Hepatocyte (in vitro differentiated cells): ENCODE results near the gene FHL1.

Experiments used
- EZH2 ChIP-seq: fragments of 200-600 bp; sonication (generic); IDR thresholded peaks from 2 replicates; pipeline ENCODE4 v1.6.1; 2016; ENCODE audit warnings: antibody characterized with exemption, mild to moderate bottlenecking, borderline replicate concordance
- TF ChIP-seq, protein P1 (sequence below): fragments of 200-600 bp; sonication (generic); IDR thresholded peaks from 2 replicates; pipeline ENCODE4 v1.5.1; 2016; ENCODE audit warnings: antibody characterized with exemption, mild to moderate bottlenecking; ENCODE audit not compliant: poor library complexity

DNA sequence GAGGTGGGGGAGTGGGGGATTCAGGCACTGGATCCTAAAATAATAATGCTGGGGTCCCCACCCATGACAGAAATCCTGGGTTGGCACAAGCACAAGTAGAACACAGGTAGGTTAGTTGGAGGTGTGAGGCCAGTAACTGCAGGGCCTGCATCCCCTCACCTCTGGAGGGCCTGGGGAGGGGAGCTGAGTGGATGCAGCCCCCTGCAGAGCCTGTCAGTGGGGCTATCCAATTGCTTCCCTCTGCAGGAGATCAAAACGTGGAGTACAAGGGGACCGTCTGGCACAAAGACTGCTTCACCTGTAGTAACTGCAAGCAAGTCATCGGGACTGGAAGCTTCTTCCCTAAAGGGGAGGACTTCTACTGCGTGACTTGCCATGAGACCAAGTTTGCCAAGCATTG is 60.2 kb downstream of the FHL1 start:
- no peak for TF ChIP-seq EZH2
- TF ChIP-seq, protein P1, sequence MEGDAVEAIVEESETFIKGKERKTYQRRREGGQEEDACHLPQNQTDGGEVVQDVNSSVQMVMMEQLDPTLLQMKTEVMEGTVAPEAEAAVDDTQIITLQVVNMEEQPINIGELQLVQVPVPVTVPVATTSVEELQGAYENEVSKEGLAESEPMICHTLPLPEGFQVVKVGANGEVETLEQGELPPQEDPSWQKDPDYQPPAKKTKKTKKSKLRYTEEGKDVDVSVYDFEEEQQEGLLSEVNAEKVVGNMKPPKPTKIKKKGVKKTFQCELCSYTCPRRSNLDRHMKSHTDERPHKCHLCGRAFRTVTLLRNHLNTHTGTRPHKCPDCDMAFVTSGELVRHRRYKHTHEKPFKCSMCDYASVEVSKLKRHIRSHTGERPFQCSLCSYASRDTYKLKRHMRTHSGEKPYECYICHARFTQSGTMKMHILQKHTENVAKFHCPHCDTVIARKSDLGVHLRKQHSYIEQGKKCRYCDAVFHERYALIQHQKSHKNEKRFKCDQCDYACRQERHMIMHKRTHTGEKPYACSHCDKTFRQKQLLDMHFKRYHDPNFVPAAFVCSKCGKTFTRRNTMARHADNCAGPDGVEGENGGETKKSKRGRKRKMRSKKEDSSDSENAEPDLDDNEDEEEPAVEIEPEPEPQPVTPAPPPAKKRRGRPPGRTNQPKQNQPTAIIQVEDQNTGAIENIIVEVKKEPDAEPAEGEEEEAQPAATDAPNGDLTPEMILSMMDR, result no peak
